Measurements from ENCODE around the gene TSHZ1. TPM values are rescaled to one million over a fixed set of nuclear protein-coding genes. Genes with fewer than 3 reads are reported as not detected.

TSHZ1 gene
- total RNA-seq, 1 experiment from 2014 or later: 5.7 TPM

- Histone ChIP-seq H3K9ac (ENCODE audit: low read length) (peak overlapping the region; percentile 82), H3K4me3 (ENCODE audit: low read length) (peak overlapping the region; percentile 72), H3K36me3 (ENCODE audit: insufficient read depth, low read length) (no peaks in the 10 kb centered on the region), H2AFZ (ENCODE audit: low read length) (peak overlapping the region; percentile 58; the same call in 1 of the 2 replicates), H4K20me1 (ENCODE audit: insufficient read depth, low read depth, low read length) (peaks cover 32% of the 10 kb centered on the region), H3K4me1 (ENCODE audit: low read length) (peaks cover 29% of the 10 kb centered on the region), H3K9me2 (replicated peaks; ENCODE audit: insufficient read depth, low read length) (no peaks in the 10 kb centered on the region), H3K4me2 (ENCODE audit: low read depth, low read length, poor library complexity, severe bottlenecking) (peak overlapping the region; percentile 91), H3K27me3 (ENCODE audit: low read length) (peaks cover 4% of the 10 kb centered on the region; the same call in 1 of the 2 replicates), H3K9me3 (ENCODE audit: low read length) (no peaks in the 10 kb centered on the region), H3K79me2 (ENCODE audit: low read length) (no peaks in the 10 kb centered on the region), H3K27ac (ENCODE audit: low read length) (no peak overlapping the region)
- DNase-seq: peak; percentile 69
These were observed 2.3 kb upstream of the TSHZ1 start for GRCh38 chr18:75208155-75208835.

GRCh38 chr18:75208836-75209128 is 1.8 kb upstream of the TSHZ1 start:
- H3K9ac ChIP-seq (ENCODE audit: low read length): peak overlapping the region; percentile 82
- H3K4me1 ChIP-seq (ENCODE audit: low read length): peaks cover 29% of the 10 kb centered on the region
- H2AFZ ChIP-seq (ENCODE audit: low read length): peak overlapping the region; percentile 58; the same call in 1 of the 2 replicates
- peak overlapping the region; percentile 72 for H3K4me3 ChIP-seq (ENCODE audit: low read length)
- peaks cover 32% of the 10 kb centered on the region for H4K20me1 ChIP-seq (ENCODE audit: insufficient read depth, low read depth, low read length)
- no peaks in the 10 kb centered on the region for H3K9me3 ChIP-seq (ENCODE audit: low read length)
- no peak for DNase-seq
- H3K9me2 ChIP-seq (replicated peaks; ENCODE audit: insufficient read depth, low read length): no peaks in the 10 kb centered on the region
- peak overlapping the region; percentile 91 for H3K4me2 ChIP-seq (ENCODE audit: low read depth, low read length, poor library complexity, severe bottlenecking)
- H3K79me2 ChIP-seq (ENCODE audit: low read length): no peaks in the 10 kb centered on the region
- H3K27ac ChIP-seq (ENCODE audit: low read length): no peak overlapping the region
- H3K27me3 ChIP-seq (ENCODE audit: low read length): peaks cover 4% of the 10 kb centered on the region; the same call in 1 of the 2 replicates
- no peaks in the 10 kb centered on the region for H3K36me3 ChIP-seq (ENCODE audit: insufficient read depth, low read length)

GRCh38 chr18:75209129-75209950 is 1.3 kb upstream of the TSHZ1 start, which contains the start of gene PTGR3:
TSS of gene PTGR3 (minus strand) at chr18:75209139. CDS start at chr18:75209058, 81 bp downstream.
- peak within 1 kb of the TSS; percentile 72 for H3K4me3 ChIP-seq (ENCODE audit: low read length)
- peaks cover 32% of the 10 kb centered on the region for H4K20me1 ChIP-seq (ENCODE audit: insufficient read depth, low read depth, low read length)
- peak; percentile 93 for DNase-seq
- H2AFZ ChIP-seq (ENCODE audit: low read length): peak within 1 kb of the TSS; percentile 89
- peak within 1 kb of the TSS; percentile 91 for H3K4me2 ChIP-seq (ENCODE audit: low read depth, low read length, poor library complexity, severe bottlenecking)
- peak within 1 kb of the TSS; percentile 53 for H3K27ac ChIP-seq (ENCODE audit: low read length)
- no peaks in the 10 kb centered on the region for H3K9me2 ChIP-seq (replicated peaks; ENCODE audit: insufficient read depth, low read length)
- peaks cover 4% of the 10 kb centered on the region; the same call in 1 of the 2 replicates for H3K27me3 ChIP-seq (ENCODE audit: low read length)
- H3K9me3 ChIP-seq (ENCODE audit: low read length): no peaks in the 10 kb centered on the region
- peaks cover 29% of the 10 kb centered on the region for H3K4me1 ChIP-seq (ENCODE audit: low read length)
- H3K36me3 ChIP-seq (ENCODE audit: insufficient read depth, low read length): no peaks in the 10 kb centered on the region
- peak within 1 kb of the TSS; percentile 82 for H3K9ac ChIP-seq (ENCODE audit: low read length)
- no peaks in the 10 kb centered on the region for H3K79me2 ChIP-seq (ENCODE audit: low read length)

- no peaks in the 10 kb centered on the region for H3K9me2 ChIP-seq (replicated peaks; ENCODE audit: insufficient read depth, low read length)
- peaks cover 4% of the 10 kb centered on the region; the same call in 1 of the 2 replicates for H3K27me3 ChIP-seq (ENCODE audit: low read length)
- DNase-seq: no peak
- peak overlapping the region; percentile 82 for H3K9ac ChIP-seq (ENCODE audit: low read length)
- no peaks in the 10 kb centered on the region for H3K79me2 ChIP-seq (ENCODE audit: low read length)
- H3K36me3 ChIP-seq (ENCODE audit: insufficient read depth, low read length): no peaks in the 10 kb centered on the region
- peaks cover 29% of the 10 kb centered on the region for H3K4me1 ChIP-seq (ENCODE audit: low read length)
- H4K20me1 ChIP-seq (ENCODE audit: insufficient read depth, low read depth, low read length): peaks cover 32% of the 10 kb centered on the region
- peak overlapping the region; percentile 91 for H3K4me2 ChIP-seq (ENCODE audit: low read depth, low read length, poor library complexity, severe bottlenecking)
- H3K4me3 ChIP-seq (ENCODE audit: low read length): peak overlapping the region; percentile 72
- no peaks in the 10 kb centered on the region for H3K9me3 ChIP-seq (ENCODE audit: low read length)
- peak overlapping the region; percentile 89 for H2AFZ ChIP-seq (ENCODE audit: low read length)
- peak overlapping the region; percentile 53 for H3K27ac ChIP-seq (ENCODE audit: low read length)
These were observed 692 bp upstream of the TSHZ1 start for GRCh38 chr18:75209951-75210258.

GRCh38 chr18:75211002-75211621 is 515 bp downstream of the TSHZ1 start:
- Histone ChIP-seq H3K36me3 (ENCODE audit: insufficient read depth, low read length) (no peaks in the 10 kb centered on the region), H3K79me2 (ENCODE audit: low read length) (no peaks in the 10 kb centered on the region), H3K9ac (ENCODE audit: low read length) (peak overlapping the region; percentile 82), H3K9me3 (ENCODE audit: low read length) (no peaks in the 10 kb centered on the region), H4K20me1 (ENCODE audit: insufficient read depth, low read depth, low read length) (peaks cover 28% of the 10 kb centered on the region), H3K9me2 (replicated peaks; ENCODE audit: insufficient read depth, low read length) (no peaks in the 10 kb centered on the region), H3K4me1 (ENCODE audit: low read length) (peaks cover 29% of the 10 kb centered on the region), H3K27ac (ENCODE audit: low read length) (no peak overlapping the region), H3K4me3 (ENCODE audit: low read length) (peak overlapping the region; percentile 72), H2AFZ (ENCODE audit: low read length) (peak overlapping the region; percentile 72), H3K4me2 (ENCODE audit: low read depth, low read length, poor library complexity, severe bottlenecking) (peak overlapping the region; percentile 91), H3K27me3 (ENCODE audit: low read length) (peaks cover 4% of the 10 kb centered on the region; the same call in 1 of the 2 replicates)
- peak; percentile 74 for DNase-seq

DNA sequence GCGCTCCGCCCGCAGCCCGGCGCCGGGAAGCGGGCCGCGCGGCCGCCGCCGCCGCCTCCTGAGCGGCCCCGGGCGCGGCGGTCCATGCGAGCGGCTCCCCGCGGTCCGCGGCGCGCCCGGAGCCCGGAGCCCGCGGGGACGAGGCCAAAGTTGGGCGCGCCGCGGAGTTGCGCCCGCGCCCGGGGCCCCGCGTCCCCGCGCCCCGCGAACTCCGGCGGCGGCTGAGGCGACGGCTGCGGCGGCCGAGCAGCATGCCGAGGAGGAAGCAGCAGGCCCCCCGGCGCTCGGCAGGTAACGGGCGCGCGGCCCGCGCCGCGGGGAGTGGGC is 992 bp downstream of the TSHZ1 start:
- peaks cover 29% of the 10 kb centered on the region for H3K4me1 ChIP-seq (ENCODE audit: low read length)
- H3K36me3 ChIP-seq (ENCODE audit: insufficient read depth, low read length): no peaks in the 10 kb centered on the region
- no peaks in the 10 kb centered on the region for H3K9me2 ChIP-seq (replicated peaks; ENCODE audit: insufficient read depth, low read length)
- H3K9ac ChIP-seq (ENCODE audit: low read length): peak overlapping the region; percentile 61
- no peak overlapping the region for H2AFZ ChIP-seq (ENCODE audit: low read length)
- H3K27ac ChIP-seq (ENCODE audit: low read length): no peak overlapping the region
- H3K9me3 ChIP-seq (ENCODE audit: low read length): no peaks in the 10 kb centered on the region
- H3K27me3 ChIP-seq (ENCODE audit: low read length): peaks cover 4% of the 10 kb centered on the region; the same call in 1 of the 2 replicates
- H3K4me2 ChIP-seq (ENCODE audit: low read depth, low read length, poor library complexity, severe bottlenecking): peak overlapping the region; percentile 70
- peaks cover 23% of the 10 kb centered on the region for H4K20me1 ChIP-seq (ENCODE audit: insufficient read depth, low read depth, low read length)
- H3K4me3 ChIP-seq (ENCODE audit: low read length): peak overlapping the region; percentile 66
- no peaks in the 10 kb centered on the region for H3K79me2 ChIP-seq (ENCODE audit: low read length)
- DNase-seq: peak; percentile 56

GRCh38 chr18:75211953-75212750 is 1.6 kb downstream of the TSHZ1 start:
- Histone ChIP-seq H3K36me3 (ENCODE audit: insufficient read depth, low read length) (no peaks in the 10 kb centered on the region), H3K79me2 (ENCODE audit: low read length) (no peaks in the 10 kb centered on the region), H3K4me3 (ENCODE audit: low read length) (peak overlapping the region; percentile 66), H2AFZ (ENCODE audit: low read length) (no peak overlapping the region), H3K27me3 (ENCODE audit: low read length) (peaks cover 4% of the 10 kb centered on the region; the same call in 1 of the 2 replicates), H3K9me3 (ENCODE audit: low read length) (no peaks in the 10 kb centered on the region), H3K4me2 (ENCODE audit: low read depth, low read length, poor library complexity, severe bottlenecking) (peak overlapping the region; percentile 70), H3K9me2 (replicated peaks; ENCODE audit: insufficient read depth, low read length) (no peaks in the 10 kb centered on the region), H3K4me1 (ENCODE audit: low read length) (peaks cover 29% of the 10 kb centered on the region), H3K9ac (ENCODE audit: low read length) (peak overlapping the region; percentile 61), H3K27ac (ENCODE audit: low read length) (no peak overlapping the region), H4K20me1 (ENCODE audit: insufficient read depth, low read depth, low read length) (peaks cover 18% of the 10 kb centered on the region)
- peak; percentile 47 for DNase-seq

Measured in Karpas-422 (cell line).